GM19372 (cell line): ENCODE data around the gene KRT72.

Experiments used
- ATAC-seq: cut with Tn5 transposase; IDR thresholded peaks from one replicate; pipeline ENCODE4 v1.9.1; 2021; ENCODE audit warnings: mild to moderate bottlenecking, low read depth, moderate library complexity; ENCODE audit not compliant: unreplicated experiment

The KRT72 gene

DNA sequence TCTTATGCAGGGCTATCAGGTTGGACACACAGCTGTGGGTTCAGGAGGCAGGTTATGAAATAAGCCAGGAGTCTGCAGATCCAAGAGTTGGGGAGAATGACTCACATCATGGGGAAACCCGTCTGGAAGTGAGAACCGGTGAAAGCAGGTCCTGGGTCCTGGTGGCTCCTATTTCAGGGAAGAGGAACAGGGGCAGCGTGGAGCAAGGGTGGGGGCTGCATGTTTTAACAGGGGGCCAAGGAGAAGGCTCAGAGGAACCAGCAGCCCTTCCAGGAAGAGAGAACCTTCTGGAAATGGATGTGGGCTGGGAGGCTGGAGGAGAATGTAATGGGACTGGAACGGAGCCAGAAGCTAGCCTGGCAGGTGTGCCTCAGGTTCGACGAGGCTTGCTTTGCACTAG, 19.8 kb downstream of the KRT72 start:
- ATAC-seq = no peak

GRCh38 chr12:52581066-52581465, 20.2 kb downstream of the KRT72 start:
- ATAC-seq = no peak

- no peak for ATAC-seq
These were observed 20.8 kb downstream of the KRT72 start for GRCh38 chr12:52580496-52580895.

DNA sequence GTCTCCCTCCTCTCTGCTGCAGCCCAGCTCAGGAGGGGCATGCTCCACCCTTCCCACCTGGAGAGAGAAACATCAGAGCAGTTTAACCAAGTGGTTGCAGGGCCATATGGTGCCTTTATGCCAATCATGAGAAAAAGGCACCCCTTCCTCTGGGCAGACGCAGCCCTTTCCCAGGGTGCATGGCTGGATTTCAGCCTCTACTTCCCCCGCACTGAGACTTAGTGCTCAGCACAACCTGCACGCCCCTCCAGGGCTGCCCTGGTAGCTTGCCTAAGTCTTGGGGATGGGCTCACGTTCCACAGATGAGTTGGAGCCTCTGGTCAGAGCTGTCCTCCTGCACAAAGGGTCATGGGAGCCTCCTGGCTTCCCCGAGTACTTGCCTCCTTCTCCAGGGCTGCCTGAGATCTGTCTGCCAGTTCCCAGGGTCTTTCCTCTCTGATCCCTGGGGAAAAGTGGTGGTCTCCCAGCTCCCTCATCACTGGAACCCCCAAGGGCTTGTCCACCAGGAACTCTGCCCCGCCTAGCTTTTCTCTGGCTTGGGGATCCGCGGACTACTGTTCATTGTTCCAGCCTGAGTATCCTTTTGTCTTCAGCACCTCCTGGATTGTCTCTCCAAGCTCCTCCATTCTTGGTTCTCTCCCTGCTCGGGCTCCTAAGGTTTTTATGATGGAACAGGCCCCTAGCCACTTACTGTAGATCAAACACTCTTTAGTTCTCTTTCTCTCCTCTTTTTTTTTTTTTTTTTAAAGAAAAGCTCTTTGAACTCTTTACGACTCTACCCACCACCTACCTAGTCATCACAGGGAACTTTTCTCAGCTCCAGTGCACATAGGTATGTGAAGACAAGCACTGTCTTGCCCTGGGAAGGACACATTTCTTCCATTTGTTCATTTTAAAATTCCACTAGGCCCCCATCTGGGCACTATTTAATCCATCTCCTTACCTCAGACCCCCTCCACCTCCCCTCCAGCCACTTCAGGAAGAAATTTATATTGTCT, 21.5 kb downstream of the KRT72 start:
- no peak for ATAC-seq

GRCh38 chr12:52578469-52578868, 22.8 kb downstream of the KRT72 start:
- ATAC-seq = no peak

GRCh38 chr12:52577316-52577715, 23.9 kb downstream of the KRT72 start:
- ATAC-seq = no peak

DNA sequence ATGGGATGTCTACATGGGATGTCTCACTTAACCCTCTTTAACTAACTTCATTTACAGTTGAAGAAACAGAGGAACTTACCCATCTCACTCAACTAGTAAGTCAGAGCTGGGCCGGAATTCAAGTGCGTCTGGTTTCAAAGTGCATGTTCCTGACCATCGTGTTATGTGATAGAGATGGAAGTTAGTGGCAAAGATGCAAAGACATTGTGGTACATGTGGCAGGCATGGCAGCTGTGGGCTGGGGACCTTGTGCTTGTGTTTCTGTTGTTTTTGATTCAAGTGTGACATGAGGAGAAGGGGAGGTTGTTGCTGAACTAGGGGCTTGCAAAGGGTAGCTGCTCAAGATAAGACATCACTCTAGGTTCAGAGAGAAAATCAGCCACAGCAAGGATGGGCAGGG, 25.3 kb downstream of the KRT72 start:
- ATAC-seq = no peak

DNA sequence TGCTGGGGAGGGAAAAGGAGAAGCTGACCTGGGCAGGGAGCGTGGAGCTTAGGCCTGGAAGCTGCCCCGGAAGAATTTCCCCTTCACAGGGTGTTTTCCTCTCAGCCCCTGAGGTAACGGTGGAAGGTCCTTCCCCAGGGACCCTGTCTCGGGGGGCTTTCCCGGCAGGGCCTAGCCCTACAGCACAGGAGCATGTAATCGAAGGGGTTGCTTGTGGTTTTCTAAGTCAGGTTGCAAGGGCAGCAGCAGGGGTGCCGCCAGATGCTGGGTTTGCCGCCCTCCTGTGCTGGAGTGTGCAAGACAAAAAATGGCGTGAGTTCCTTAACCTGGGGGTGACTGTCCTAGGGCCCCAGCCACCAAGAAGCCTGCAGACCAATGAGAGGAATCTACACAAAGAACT, 26.0 kb downstream of the KRT72 start:
- ATAC-seq = no peak

GRCh38 chr12:52573743-52574142, 27.5 kb downstream of the KRT72 start, which contains the start of gene KRT74:
Gene KRT74, minus strand, starts transcription at chr12:52573843. Its CDS starts 66 bp downstream, at chr12:52573777.
- no peak for ATAC-seq

DNA sequence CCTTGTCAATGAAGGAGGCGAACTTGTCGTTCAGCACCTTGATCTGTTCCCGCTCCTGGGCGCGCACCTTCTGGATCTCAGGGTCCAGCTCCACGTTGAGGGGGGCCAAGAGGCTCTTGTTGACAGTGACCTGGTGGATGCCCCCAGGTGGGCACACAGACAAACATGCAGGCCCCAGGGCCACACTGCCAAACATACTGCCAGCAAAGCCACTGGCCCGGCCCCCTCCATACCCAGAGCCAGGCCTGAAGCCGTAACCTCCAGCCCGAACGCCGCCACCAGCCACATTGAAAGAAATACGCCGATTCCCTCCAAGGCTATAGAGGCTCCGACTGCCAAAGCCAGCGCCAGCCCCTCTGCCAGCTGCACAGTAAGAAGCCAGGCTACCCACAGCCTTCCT, 28.0 kb downstream of the KRT72 start:
- no peak for ATAC-seq

DNA sequence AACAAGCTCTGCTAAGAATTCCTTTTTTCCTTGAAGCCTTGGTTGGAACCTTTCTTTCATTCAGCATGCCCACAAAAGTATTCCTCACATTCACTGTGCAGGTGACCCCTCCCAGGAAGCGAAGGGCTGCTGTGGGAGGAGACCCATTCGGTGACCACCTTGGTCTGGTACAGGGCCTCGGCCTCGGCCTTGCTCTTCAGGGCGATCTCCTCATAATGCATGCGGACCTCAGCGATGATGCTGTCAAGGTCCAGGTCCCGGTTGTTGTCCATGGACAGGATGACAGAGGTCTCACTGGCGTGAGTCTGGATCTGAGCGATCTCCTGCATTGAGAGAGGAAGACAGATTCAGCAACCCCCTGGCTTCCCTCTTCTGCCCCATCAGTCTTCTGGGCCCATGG, 30.8 kb downstream of the KRT72 start:
- ATAC-seq = no peak

DNA sequence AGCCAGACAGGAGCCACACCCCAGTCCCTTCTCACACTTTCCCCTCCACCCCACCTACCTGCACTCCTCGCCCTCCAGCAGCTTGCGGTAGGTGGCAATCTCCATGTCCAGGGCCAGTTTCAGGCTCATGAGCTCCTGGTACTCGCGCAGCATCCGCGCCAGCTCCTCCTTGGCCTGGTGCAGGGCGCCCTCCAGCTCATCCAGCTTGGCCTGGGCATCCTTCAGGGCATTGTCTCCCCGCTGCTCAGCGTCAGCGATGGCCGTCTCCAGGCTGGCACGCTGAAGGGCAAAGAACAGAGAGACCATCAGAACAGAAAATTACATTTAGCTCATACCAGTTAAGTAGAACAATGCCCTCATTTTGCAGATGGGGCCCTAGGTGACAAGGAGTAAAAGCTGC, 33.2 kb downstream of the KRT72 start:
- no peak for ATAC-seq

DNA sequence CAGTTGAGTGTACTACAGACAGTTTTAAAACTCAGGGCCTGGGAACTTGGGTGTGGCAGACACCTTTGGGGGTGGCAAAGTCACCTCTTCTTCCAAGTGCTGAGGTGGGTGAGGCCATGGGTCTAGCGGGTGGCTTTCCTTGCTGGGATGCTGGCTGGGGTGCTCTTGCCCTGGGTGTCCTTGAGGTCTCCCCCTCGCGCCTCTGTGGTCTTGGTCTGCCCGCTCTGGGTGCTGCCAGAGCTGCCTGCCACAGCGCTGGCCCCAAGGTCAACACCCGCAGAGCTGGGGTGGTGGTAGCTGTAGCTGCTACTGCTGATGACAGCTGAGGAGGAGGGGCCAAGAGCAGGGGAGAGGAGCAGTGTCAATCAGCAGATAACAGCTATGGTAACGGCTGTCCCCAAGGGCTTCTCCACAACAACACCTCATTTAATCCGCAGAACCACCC, 34.4 kb downstream of the KRT72 start:
- no peak for ATAC-seq

DNA sequence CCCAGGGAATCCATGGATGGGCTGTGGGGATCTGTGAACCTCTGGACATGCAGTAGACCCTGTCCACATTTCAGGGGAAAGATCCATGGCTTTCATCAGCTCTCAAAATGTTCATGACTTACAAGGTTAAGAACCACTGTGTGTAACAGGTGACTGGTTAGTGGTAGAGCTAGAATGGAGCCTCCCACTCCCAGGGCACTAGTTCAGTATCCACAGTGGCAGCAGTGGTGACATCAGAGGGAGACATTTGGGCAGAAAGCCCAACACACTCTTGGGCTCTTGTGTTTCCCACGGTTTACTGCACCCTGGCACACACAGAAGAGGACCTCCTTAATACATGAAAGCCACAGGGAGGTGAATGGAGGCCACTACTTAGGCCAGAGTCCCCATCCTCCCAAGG, 36.7 kb downstream of the KRT72 start:
- ATAC-seq = no peak

DNA sequence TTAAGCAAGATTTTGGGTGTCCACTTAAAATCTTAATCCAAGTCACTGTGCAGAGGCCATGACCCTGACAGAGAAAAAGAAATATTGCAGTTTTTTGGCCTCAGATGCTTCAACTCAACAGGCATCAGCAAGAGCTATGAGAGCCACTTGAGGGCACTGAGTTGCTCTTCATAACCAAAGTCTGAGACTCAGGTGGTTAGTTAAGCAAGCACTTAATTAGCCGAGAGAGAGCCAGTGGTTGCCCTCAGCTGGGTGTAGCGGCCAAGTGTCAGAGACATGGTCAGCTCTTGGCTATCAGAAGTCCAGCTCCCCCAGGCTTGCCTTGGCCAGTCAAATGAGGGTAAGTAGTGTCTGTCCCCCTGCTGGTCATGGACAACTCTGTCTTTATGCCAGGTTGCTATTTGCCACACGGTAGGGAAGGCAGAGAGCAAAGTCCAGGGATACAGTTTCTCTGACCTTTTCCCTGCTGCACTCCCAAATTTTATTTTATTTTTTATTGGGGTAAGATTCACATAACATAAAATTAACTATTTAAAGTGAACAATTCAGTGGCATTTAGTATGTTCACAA, 39.3 kb downstream of the KRT72 start:
- no peak for ATAC-seq

GRCh38 chr12:52559979-52560378, 41.3 kb downstream of the KRT72 start:
- no peak for ATAC-seq

- no peak for ATAC-seq
These were observed 42.4 kb downstream of the KRT72 start for GRCh38 chr12:52558781-52559445.

- no peak for ATAC-seq
These were observed 43.8 kb downstream of the KRT72 start for GRCh38 chr12:52557476-52557875.

DNA sequence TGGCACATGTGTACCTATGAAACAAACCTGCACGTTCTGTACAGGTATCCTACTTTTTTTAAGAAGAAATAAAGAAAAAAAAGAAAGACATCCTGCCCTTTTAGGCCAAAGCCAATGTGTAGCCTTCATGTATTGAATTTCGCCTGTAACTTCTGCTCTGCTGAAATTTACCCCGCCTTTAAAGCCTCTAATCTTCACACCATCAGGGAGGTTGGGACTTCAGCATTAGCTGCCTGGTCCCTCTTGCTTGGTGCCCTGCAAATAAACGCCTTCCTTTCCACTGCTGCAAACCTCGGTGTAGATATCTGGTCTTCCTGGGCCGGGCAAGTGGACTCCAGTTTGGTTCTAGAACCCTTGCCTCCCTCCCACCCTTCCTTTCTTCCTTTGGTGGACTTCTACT, 45.7 kb downstream of the KRT72 start:
- ATAC-seq = no peak

DNA sequence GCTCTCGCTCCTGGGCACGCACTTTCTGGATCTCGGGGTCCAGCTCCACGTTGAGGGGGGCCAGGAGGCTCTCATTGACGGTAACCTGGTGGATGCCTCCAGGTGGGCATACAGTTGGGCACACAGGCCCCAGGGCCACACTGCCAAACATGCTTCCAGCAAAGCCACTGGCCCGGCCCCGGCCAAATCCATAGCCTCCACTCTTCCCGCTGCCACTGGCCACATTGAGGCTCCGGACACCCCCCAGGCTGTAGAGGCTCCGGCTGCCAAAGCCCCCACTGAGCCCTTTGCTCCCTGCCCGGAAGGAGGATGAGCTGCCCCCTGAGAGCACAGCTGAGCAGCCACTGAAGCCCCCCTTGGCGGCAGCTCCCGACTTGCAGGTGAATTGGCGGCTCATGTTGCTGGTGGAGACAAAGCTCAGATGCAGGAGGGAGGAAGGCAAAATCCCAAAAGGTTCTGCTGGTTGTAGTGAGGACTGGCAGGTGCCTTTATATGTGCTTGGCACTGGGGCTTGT, 48.5 kb downstream of the KRT72 start, which contains the start of gene KRT71:
Gene KRT71, minus strand, starts transcription at position 465 of the 515 bp plus-strand sequence. Its CDS starts 68 bp downstream, at position 397.
- no peak for ATAC-seq

DNA sequence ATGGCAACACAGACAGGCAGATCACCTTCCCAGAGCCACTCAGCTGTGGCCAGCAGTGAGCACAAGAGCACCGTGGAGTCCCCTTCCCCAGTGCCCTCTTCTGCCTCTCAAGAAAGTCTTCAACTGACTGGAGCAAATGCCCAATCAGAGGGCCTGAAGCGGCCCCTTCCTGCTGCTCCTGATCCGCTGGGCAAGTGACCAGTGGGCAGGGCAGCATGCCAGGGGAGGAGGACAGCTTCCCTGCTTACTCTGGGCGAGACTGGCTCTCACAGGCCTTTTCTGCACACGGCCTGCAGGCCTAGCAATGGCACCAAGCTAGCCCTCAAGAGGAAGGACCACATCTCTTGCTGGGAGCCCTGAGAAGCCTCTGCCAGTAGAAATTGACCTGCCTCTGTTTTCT, 49.2 kb downstream of the KRT72 start:
- no peak for ATAC-seq
